WTC11 (cell line): ENCODE results near the gene CDH2. TPM values are rescaled to one million over a fixed set of nuclear protein-coding genes. Genes with fewer than 3 reads are reported as not detected.

Experiments used
- ATAC-seq: fragments of 200-7000 bp; cut with Tn5 transposase; 2 replicates; pipeline ENCODE4 v1.10.0; 2021; ENCODE audit warnings: mild to moderate bottlenecking, moderate library complexity
- CTCF ChIA-PET: fragments of 300-600 bp; sonication (Branson Sonifier 250); formaldehyde crosslinking; loops from one replicate; lab custom pipeline; 2021; ENCODE audit warnings: antibody characterized with exemption; lab: Charles Lee
- POLR2A ChIA-PET: fragments of 350-600 bp; sonication (Branson Sonifier 250); formaldehyde crosslinking; loops from one replicate; lab custom pipeline; 2021; ENCODE audit warnings: antibody characterized with exemption; lab: Charles Lee
- DNase-seq: peaks from one replicate; pipeline ENCODE4 v3.0.0; 2021; ENCODE audit warnings: low spot score
- H3K27ac Mint-ChIP-seq: 2 replicates; pipeline ENCODE4 v1.8.0; 2021; ENCODE audit warnings: mixed read lengths
- H3K27me3 Mint-ChIP-seq: 2 replicates; pipeline ENCODE4 v1.8.0; 2021; ENCODE audit warnings: low read depth, mild to moderate bottlenecking, moderate library complexity, mixed read lengths
- H3K36me3 Mint-ChIP-seq: 2 replicates; pipeline ENCODE4 v1.8.0; 2021; ENCODE audit warnings: mixed read lengths
- H3K4me1 Mint-ChIP-seq: 2 replicates; pipeline ENCODE4 v1.8.0; 2022; ENCODE audit warnings: mixed read lengths
- H3K4me3 Mint-ChIP-seq: 2 replicates; pipeline ENCODE4 v1.8.0; 2021; ENCODE audit warnings: mild to moderate bottlenecking, moderate library complexity, mixed read lengths
- H3K9me3 Mint-ChIP-seq: 2 replicates; pipeline ENCODE4 v1.8.0; 2021; ENCODE audit warnings: mixed read lengths
- ATF3 ChIP-seq: sonication (generic); formaldehyde crosslinking; conservative IDR thresholded peaks from 2 replicates; pipeline ENCODE4 v1.8.1; 2022; ENCODE audit warnings: mild to moderate bottlenecking, missing genetic modification reagents
- CREB1 ChIP-seq: sonication (generic); formaldehyde crosslinking; IDR thresholded peaks from 2 replicates; pipeline ENCODE4 v1.8.0; 2023; ENCODE audit warnings: mild to moderate bottlenecking, missing genetic modification reagents
- FOXK1 ChIP-seq: sonication (generic); formaldehyde crosslinking; IDR thresholded peaks from 2 replicates; pipeline ENCODE4 v1.8.0; 2022; ENCODE audit warnings: mild to moderate bottlenecking, moderate library complexity, missing genetic modification reagents
- GTF2I ChIP-seq: fragments of 250-450 bp; sonication (Bioruptor Pico); conservative IDR thresholded peaks from 2 replicates; pipeline ENCODE4 v1.4.0; 2021; ENCODE audit warnings: mild to moderate bottlenecking
- NFE2L1 ChIP-seq: sonication (generic); formaldehyde crosslinking; IDR thresholded peaks from 2 replicates; pipeline ENCODE4 v1.8.1; 2023; ENCODE audit warnings: missing genetic modification reagents
- PRDM15 ChIP-seq: sonication (generic); formaldehyde crosslinking; IDR thresholded peaks from 2 replicates; pipeline ENCODE4 v1.8.0; 2022; ENCODE audit warnings: missing genetic modification reagents
- PRRX2 ChIP-seq: fragments of 250-450 bp; sonication (Bioruptor Pico); IDR thresholded peaks from 2 replicates; pipeline ENCODE4 v1.8.0; 2021; ENCODE audit warnings: mild to moderate bottlenecking
- RORB ChIP-seq: fragments of 250-450 bp; sonication (Bioruptor Pico); IDR thresholded peaks from 2 replicates; pipeline ENCODE4 v1.9.0; 2021; ENCODE audit warnings: mild to moderate bottlenecking
- SMAD4 ChIP-seq: sonication (generic); formaldehyde crosslinking; IDR thresholded peaks from 2 replicates; pipeline ENCODE4 v1.8.0; 2022; ENCODE audit warnings: mild to moderate bottlenecking, missing genetic modification reagents
- TEAD1 ChIP-seq: sonication (generic); formaldehyde crosslinking; IDR thresholded peaks from 2 replicates; pipeline ENCODE4 v1.8.0; 2022; ENCODE audit warnings: mild to moderate bottlenecking, missing genetic modification reagents
- TP53 ChIP-seq: sonication (generic); formaldehyde crosslinking; IDR thresholded peaks from 2 replicates; pipeline ENCODE4 v1.8.1; 2023; ENCODE audit warnings: mild to moderate bottlenecking, missing genetic modification reagents
- ZNF121 ChIP-seq: sonication (generic); formaldehyde crosslinking; IDR thresholded peaks from 2 replicates; pipeline ENCODE4 v1.8.0; 2023; ENCODE audit warnings: missing genetic modification reagents
- ZNF138 ChIP-seq: sonication (generic); formaldehyde crosslinking; conservative IDR thresholded peaks from 2 replicates; pipeline ENCODE4 v1.8.1; 2022; ENCODE audit warnings: mild to moderate bottlenecking, moderate library complexity, missing genetic modification reagents
- ZNF281 ChIP-seq: sonication (generic); formaldehyde crosslinking; IDR thresholded peaks from 2 replicates; pipeline ENCODE4 v1.8.0; 2023; ENCODE audit warnings: mild to moderate bottlenecking, missing genetic modification reagents
- total RNA-seq: library from RNA; stranded (reverse); gene quantifications from 3 replicates; pipeline ENCODE4 v1.2.3, GENCODE V29; 2021
- TF ChIP-seq, protein P1 (sequence below): sonication (generic); formaldehyde crosslinking; IDR thresholded peaks from 2 replicates; pipeline ENCODE4 v1.8.1; 2022; ENCODE audit warnings: low read depth, missing genetic modification reagents, borderline replicate concordance
- TF ChIP-seq, protein P2 (sequence below): sonication (generic); formaldehyde crosslinking; IDR thresholded peaks from 2 replicates; pipeline ENCODE4 v1.8.1; 2022; ENCODE audit warnings: mild to moderate bottlenecking, missing genetic modification reagents, moderate library complexity, borderline replicate concordance
- TF ChIP-seq, protein P3 (sequence below): fragments of 200-600 bp; IDR thresholded peaks from 2 replicates; pipeline ENCODE4 v1.8.0; 2022; ENCODE audit warnings: antibody characterized with exemption

The CDH2 gene
- total RNA-seq, 1 experiment from 2014 or later, result 17.3 TPM

- ATAC-seq, result no peak
- TF ChIP-seq SMAD4 (CRISPR knock-in tag), result no peak
- Mint-ChIP-seq H3K36me3 (no peaks in the 10 kb centered on the region), H3K4me1 (peaks cover 5% of the 10 kb centered on the region; the same call in 1 of the 2 replicates), H3K27ac (no peak overlapping the region), H3K9me3 (no peaks in the 10 kb centered on the region), H3K27me3 (no peaks in the 10 kb centered on the region), H3K4me3 (no peak overlapping the region)
- POLR2A ChIA-PET, result no interaction called here
- no peak for DNase-seq
- CTCF ChIA-PET, result no interaction called here
These were observed 51.9 kb downstream of the CDH2 start for GRCh38 chr18:28125051-28125450.

- POLR2A ChIA-PET, result no interaction called here
- Mint-ChIP-seq H3K27ac (no peak overlapping the region), H3K36me3 (no peaks in the 10 kb centered on the region), H3K4me3 (no peak overlapping the region), H3K4me1 (peaks cover 3% of the 10 kb centered on the region; the same call in 1 of the 2 replicates), H3K9me3 (no peaks in the 10 kb centered on the region), H3K27me3 (no peaks in the 10 kb centered on the region)
- CTCF ChIA-PET, result no interaction called here
- ATAC-seq (no peak), DNase-seq (no peak)
- no peak for TF ChIP-seq PRDM15 (CRISPR knock-in tag)
- no peak for TF ChIP-seq ZNF281
- no peak for TF ChIP-seq RORB (CRISPR knock-in tag)
- no peak for TF ChIP-seq NFE2L1 (CRISPR knock-in tag)
- TF ChIP-seq, protein P1, sequence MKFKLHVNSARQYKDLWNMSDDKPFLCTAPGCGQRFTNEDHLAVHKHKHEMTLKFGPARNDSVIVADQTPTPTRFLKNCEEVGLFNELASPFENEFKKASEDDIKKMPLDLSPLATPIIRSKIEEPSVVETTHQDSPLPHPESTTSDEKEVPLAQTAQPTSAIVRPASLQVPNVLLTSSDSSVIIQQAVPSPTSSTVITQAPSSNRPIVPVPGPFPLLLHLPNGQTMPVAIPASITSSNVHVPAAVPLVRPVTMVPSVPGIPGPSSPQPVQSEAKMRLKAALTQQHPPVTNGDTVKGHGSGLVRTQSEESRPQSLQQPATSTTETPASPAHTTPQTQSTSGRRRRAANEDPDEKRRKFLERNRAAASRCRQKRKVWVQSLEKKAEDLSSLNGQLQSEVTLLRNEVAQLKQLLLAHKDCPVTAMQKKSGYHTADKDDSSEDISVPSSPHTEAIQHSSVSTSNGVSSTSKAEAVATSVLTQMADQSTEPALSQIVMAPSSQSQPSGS (CRISPR knock-in tag), result no peak
- TF ChIP-seq GTF2I (CRISPR knock-in tag), result no peak
- no peak for TF ChIP-seq FOXK1
- TF ChIP-seq PRRX2 (CRISPR knock-in tag), result no peak
- TF ChIP-seq, protein P2, sequence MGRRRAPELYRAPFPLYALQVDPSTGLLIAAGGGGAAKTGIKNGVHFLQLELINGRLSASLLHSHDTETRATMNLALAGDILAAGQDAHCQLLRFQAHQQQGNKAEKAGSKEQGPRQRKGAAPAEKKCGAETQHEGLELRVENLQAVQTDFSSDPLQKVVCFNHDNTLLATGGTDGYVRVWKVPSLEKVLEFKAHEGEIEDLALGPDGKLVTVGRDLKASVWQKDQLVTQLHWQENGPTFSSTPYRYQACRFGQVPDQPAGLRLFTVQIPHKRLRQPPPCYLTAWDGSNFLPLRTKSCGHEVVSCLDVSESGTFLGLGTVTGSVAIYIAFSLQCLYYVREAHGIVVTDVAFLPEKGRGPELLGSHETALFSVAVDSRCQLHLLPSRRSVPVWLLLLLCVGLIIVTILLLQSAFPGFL (CRISPR knock-in tag), result no peak
- TF ChIP-seq ZNF138 (CRISPR knock-in tag), result no peak
- no peak for TF ChIP-seq TEAD1 (CRISPR knock-in tag)
- no peak for TF ChIP-seq CREB1 (CRISPR knock-in tag)
- TF ChIP-seq ATF3 (CRISPR knock-in tag), result no peak
- no peak for TF ChIP-seq ZNF121 (CRISPR knock-in tag)
- no peak for TF ChIP-seq TP53
- TF ChIP-seq, protein P3, sequence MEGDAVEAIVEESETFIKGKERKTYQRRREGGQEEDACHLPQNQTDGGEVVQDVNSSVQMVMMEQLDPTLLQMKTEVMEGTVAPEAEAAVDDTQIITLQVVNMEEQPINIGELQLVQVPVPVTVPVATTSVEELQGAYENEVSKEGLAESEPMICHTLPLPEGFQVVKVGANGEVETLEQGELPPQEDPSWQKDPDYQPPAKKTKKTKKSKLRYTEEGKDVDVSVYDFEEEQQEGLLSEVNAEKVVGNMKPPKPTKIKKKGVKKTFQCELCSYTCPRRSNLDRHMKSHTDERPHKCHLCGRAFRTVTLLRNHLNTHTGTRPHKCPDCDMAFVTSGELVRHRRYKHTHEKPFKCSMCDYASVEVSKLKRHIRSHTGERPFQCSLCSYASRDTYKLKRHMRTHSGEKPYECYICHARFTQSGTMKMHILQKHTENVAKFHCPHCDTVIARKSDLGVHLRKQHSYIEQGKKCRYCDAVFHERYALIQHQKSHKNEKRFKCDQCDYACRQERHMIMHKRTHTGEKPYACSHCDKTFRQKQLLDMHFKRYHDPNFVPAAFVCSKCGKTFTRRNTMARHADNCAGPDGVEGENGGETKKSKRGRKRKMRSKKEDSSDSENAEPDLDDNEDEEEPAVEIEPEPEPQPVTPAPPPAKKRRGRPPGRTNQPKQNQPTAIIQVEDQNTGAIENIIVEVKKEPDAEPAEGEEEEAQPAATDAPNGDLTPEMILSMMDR, result no peak
These were observed 52.5 kb downstream of the CDH2 start for GRCh38 chr18:28124131-28125029.
